ENCODE results near the gene UCP2.

The UCP2 gene

DNA sequence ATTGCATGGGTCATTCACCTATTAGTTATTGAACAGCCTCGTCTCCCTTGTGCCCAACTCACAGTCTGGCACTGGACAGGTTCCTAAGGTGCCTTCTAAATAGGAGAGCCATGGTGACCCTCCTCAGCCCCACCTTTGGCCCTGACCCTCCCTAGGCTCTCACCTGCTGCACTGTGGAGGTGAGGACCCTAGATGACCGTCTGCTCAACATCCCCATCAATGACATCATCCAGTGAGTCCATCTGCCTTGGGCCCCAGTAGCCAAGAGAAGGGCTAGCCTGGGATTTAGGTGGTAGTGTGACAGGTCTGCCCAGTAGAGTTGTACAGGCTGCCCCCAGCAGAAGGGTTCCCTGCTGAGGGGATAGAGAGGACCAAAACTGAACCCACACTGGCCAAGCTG lies 13.6 kb downstream of the UCP2 start:
- no peak for DNase-seq

DNA sequence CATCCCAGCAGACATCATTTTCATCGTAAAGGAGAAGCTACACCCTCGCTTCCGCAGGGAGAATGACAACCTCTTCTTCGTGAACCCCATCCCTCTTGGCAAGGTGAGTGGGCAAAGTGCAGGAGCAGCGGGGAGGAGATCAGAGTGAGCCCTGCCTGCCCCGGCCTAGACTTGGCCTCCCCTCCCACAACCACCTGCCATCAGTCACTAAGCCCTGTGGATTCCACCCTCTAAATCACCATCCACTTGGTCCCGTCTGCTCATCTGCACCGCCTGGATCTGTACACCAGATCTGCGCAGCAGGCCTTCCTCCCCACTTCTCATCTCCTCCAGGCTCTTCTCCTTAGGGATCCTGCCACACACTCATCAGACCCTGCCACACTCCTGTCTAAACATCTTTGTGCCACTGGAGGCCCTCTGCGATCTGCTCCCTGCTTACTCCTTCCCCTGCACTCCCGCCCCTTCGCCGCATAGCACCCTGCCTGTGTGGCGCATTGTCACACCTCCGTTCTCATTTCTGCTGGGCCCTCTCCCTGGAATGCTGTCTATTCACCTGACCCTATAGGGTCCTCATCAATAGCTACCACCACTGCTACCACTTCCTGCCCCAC lies 14.2 kb downstream of the UCP2 start:
- DNase-seq = no peak

DNA sequence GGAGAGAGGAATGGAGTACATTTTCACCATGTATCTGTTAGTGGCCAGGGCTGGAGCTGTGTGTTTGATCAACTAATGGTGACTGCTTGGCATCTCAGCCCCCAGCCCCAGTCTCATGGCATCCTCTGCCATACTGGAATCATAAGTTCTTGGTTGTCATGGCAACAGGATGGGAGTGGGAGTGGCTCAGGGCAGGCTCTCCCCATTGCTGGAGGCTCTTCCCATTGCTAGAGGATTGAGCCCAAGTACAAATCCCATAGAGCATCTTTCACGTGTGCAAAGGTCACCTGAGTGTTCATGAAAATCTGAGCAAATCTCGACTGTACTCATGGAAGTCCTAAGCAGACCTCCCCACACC lies 16.9 kb downstream of the UCP2 start:
- DNase-seq = no peak

DNA sequence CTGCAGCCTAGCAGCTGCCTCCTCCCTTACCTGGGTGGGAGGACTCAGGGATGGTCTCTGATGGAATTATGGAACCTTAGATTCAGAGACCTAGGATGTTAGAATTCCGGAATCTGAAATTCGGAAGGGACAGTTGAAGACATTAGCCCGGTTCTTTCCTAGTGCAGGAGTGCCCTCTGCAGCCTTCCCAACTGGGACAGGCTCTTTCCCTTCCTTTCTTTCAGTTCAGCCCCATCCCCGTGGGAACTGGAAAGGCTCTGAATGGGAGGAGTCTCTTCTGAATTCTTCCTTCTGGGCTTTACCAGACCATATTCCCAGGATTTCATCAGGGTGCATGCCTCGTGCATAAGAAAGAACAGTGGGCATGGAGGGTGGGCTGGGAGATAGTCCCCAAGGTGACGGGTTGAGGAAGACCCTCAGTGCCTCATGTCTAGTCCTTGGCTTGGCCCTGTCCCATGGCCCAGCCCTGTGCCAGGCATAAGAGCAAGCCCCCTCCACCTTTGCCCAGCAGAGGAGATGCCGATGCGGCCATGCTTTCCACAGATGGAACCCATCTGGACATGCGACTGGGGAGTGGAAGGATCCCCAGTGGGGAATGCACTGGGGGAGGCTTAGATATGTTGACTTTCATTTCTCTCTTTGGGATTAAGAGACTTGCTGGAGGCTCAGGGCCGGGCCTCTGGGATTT lies 17.4 kb downstream of the UCP2 start:
- DNase-seq = no peak

DNA sequence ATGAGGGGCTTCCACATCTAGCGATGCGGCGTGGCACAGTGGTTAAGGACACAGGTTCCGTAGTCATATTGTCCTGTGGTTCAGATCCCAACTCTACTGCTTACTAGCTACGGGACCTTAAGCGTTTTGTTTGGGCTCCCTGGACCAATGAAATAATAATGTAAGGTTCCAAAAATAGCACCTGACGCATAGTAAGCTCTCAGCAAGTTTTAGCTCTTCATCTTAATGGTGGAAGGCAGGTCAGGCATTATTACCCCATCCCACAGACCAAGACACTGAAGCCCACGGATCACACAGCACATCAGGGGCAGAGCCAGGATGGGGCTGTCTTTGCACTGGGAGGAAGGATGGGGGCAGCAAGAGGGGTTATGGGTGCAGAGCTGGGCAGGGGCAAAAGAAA lies 18.8 kb downstream of the UCP2 start:
- DNase-seq = no peak

DNA sequence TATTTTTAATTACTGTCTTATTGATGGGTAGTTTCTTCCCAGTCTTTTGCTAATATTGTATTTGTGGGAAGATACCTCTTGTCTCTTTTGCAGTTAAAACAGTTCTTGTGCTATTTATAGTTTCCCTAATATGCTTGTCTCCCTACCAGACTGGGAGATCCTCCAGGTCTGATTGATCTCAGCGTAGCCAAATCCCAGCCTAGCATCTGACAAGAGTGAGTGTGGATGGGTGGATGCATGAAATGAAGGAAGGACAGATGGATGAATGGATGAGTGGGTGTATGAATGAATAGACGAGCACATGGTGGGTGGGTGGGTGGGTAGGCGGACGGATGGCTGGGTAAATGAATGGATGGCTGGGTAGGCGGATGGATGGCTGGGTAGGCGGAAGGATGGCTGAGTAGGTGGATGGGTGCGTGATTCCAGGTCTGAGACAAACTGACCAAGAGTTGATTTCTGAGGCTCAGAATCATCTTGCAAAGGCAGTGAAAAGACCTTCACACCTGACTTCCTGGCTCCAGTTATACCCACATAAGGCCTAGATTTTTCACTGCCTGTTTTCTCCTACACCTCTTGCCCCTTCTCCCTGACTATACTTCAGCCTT lies 20.4 kb downstream of the UCP2 start:
- DNase-seq = no peak

DNA sequence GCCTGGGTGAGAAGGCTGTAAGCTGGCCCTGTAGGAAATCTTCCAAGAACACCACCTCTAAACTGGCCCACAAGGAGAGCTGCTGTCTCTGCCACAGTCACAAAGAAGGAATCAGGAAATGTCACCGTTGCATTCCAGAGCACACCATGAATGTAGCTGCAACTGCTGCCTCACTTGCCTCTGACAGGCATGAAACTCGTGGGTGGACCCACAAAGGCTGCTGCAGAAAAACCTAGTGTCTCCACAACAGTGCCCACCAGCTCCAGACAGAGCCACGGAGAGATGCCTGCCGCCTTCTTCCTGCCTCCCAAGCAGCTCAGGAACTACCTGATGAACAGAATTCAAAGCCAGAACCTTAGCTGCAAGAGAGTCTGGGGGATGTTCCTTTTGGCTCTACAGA lies 21.3 kb downstream of the UCP2 start:
- no peak for DNase-seq

DNA sequence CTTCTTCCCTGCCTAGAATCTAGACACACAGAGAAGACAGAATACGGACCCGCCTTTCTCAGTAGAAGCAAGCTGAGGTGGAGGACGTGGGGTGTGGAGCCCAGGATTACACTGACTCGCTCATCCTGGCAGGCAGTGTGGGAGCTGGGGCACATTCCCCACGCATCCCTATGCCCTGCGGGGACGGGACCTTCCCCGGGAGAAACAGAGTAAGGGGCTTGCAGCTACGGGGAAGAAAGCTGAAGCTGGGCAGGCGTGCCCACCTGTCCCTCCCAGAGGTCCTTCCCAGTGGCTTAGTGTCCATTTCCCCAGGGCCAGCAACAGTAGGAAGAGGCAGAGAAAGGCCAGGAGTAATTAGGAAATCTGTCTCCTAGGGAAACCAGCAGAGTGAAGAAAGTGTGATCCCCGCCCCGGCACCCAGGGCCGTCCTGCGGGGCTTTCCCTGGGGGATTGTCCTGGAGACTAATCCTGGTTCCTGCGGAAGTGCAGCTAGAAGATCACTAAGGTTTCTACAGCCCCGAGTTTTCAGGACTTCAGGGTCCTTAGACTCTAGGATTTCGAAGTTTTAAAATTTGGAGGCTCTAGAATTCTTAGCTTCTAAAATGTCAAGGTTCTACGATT lies 24.0 kb downstream of the UCP2 start:
- no peak for DNase-seq

DNA sequence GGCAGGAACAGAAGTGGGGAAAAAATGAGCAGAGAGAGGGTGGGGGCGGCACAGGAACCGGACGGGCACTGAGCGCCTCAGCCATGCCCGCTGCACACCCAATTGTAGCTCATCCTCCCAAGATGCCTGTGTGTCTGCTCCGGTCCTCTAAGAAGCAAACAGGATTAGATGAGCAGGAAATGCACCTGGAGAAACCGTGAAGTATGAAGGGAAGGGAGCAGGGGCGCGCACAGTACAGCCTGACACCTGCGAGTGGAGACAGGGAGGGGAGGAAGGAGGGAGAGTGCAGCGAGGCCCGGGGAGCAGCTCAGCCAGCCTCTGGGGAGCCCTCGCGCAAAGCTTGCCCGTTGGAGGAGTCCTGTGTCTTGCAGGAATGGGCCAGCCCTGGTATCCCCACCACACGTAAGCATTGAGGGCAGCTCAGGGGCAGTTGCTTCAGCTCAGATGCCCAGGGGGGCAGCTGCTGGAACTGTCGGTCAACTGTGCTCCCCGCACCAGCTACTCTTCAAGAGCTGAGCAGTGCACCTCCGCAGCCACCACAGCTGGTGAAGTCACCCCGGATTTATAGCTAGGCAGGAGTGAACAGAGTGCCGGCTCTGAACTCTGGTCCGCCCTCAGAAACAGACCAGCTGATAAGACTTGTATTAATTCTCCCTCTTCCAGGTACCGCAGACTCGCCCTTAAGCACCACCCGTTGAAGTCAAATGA lies 24.8 kb downstream of the UCP2 start:
- DNase-seq = no peak

DNA sequence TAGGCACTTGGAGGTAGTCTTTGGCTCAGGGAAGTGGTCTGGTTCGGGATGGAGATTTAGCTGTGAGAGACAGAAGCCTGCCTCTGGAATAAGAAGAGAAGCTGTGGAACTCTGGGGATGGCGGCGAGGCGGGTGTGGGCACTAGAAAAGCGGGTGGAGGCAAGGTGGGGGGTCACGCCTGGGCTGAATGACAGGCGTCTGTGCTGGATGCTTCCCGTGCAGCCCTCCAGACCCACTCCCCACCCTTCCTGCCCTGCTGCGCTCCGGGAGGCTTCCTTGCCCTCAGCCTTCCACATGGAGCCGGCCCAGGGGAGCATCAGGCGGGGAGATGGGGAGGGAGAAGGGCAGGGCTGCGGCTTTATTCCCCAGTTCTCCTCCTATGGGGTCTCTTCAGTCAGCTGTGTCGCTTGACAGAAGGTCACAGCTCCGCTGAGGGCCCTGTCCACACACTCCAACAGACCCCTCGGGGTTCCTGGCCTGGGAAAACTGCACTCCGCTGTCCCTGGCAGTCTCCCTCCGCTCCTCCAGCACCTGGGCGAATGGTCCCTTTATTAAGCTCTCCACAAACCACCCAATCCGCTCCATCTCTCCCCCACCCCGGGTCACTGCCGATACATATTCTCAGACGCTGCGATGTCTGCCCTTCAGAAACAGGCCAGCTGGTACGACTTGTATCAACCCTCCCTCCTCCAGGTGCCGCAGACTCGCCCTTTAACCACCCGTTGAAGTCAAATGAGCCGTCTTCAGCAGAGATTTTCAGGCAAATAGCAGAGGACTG lies 25.6 kb downstream of the UCP2 start:
- no peak for DNase-seq

DNA sequence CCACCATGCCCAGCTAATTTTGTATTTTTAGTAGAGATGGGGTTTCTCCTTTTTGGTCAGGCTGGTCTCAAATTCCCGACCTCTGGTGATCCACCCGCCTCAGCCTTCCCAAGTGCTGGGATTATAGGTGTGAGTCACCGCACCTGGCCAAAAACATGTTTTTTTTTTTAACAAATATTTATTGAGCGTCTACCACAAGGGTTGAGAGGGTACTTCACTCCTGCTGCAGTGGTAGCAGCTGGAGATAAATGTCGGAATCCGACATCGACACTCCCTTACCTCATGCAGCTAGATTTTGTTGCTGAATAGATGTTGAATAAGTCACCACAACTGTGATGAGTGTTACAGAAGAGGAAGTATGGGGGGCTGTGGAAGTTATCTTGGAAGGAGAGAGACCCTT lies 30.8 kb downstream of the UCP2 start:
- DNase-seq = no peak

DNA sequence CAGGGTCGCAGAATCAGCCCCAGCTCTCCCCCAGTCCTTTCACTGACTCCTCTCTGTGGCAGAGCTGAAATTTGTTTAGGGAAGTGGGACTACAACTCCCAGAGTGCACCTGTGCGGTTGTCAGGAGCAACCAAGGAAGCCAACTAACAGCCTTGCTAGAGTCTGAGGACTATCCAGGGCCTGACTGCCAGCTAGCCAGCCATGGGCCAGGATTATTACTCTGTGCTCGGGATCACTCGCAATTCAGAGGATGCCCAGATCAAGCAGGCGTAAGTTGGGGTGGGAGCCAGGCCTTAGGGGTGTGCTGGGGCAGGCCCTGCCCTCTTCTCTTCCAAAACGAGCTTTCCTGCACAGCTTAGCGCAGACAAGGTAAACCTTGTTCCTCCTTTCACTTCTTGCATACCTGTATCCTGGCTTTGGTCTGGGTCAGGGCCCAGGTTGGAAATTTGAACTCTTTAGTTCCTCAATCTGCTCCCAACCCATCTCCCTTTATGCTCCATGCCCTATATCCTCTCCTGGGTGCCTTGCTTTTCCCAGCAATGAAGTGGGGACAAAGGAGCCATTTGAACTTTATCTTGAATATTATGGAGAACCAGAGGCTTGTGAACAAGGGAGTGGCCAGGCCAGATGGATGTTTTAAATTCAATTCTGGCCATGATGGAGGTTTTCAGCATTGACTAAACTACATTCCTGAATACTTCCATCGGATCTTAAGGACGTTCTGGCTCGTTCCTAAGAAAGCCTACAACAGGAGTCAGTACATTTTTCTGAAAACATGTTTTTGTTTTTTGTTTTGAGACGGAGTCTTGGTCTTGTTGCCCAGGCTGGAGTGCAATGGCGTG lies 31.6 kb downstream of the UCP2 start, which contains the start of gene DNAJB13:
DNAJB13 (plus strand) TSS at position 158 of the 842 bp plus-strand sequence; CDS start at position 202, 44 bp downstream.
- DNase-seq = peak; percentile 20

DNA sequence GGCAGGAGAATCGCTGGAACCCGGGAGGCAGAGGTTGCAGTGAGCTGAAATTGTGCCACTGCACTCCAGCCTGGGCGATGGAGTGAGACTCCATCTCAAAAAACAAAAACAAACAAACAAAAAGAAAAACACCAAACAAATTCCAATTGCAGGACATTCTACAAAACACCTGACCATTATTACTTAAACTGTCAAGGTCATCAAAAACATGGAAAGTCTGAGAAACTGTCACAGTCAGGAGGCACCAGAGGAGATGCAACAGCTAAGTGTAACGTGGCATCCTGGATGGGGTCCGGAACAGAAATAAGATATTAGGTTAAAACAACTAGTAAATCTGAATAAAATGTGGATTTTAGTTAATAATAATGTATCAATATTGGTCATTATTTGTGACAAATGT lies 32.7 kb downstream of the UCP2 start:
- no peak for DNase-seq

DNA sequence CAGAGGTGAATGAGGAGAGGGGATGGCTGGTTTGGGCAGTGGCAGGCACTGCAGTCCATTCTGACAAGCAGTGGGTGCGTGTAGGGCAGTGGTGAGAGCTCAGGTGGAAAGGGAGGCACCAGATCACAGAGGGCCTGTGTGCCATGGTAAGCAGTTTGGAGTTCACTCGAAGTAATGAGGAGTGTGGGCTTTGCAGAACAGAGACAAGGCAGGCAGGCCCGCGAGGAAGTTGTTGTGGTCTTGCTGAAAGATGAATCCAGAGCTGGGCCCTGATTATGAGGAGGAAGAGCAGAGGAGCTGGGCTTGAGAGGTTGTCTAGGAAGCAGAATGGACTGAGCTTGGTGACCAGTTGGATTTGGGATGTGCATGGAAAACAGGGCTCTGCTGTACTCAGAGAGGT lies 33.4 kb downstream of the UCP2 start:
- no peak for DNase-seq

DNA sequence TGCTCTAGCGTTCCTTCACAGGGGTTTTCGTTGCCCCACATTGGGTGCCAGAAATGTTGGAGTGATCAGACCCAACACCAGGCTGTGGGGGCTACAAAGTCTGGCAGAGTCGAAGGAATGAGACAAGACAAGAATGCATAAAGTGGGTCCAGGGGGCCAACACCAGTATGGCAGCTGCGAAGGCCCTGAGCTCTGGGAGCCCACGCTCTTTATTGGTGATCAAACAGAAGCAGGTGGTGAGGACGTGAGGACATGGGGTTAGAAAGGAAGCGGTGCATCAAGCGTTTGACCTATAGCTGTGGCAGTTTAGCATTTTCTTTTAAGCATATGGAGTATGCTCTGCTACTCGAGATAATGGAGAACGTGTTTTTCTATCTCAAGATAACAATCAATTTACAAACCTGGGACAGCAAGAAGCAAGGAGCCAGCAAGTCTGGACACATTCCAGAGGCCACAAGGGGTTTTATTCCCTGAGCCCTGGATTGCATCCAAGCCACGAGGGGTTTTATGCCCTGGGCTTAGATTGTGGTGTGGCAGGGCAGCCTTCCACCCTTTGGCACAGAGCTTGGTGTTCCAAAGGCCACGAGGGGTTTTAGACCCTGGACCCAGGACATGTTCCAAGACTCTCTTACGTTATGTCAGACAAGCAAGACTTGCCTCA lies 35.7 kb downstream of the UCP2 start:
- DNase-seq = no peak

DNA sequence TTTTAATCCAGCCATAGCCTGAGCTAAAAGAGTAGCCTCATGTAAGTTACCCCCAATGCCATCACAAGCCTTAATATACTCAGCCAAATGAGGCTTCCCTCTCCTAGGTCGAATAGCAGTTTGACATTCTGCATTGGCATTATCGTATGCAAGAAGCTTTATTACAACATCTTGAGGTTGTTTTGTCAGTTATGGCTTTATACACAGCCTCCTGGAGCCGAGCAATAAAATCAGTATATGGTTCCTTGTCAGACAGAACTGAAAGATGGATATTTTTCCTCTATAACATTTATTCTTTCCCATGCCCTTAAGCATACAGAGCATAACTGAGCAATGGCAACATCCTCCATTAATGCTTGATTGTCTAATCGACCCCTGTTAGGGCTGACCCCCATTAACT lies 37.2 kb downstream of the UCP2 start:
- DNase-seq = no peak

DNA sequence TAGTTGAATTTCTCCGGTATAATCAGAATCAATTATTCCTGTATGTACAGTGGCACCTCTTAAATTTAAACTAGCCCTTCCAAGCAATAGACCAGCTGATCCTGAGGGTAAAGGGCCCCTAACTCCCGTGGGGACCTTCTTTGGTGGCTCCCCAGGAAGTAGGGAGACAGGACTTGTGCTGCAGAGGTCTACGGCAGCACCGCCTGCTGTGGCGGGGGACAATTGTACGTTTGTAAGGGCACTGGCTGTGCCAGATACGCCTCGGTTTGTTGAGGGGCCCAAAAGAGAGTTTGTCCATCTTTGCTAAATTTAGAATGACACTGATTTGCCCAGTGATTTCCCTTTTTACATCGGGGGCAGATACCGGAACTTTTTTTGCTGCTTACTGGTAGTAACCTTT lies 37.7 kb downstream of the UCP2 start:
- DNase-seq = no peak

DNA sequence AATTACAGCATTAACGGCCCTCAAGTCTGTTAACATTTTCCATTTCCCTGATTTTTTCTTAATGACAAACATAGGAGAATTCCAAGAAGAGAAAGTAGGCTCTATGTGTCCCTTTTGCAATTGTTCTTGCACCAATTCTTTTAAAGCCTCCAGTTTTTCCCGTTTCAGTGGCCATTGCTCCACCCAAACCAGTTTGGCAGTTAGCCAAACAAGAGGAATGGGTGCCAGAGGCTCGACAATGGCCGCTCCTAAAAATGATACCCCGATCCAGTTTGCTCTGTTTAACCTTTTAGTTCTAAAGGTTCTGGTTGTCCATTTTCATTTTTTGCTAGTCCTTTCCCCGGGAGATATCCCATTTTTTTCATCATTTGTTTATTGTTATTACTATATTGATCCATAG lies 38.6 kb downstream of the UCP2 start:
- no peak for DNase-seq

DNA sequence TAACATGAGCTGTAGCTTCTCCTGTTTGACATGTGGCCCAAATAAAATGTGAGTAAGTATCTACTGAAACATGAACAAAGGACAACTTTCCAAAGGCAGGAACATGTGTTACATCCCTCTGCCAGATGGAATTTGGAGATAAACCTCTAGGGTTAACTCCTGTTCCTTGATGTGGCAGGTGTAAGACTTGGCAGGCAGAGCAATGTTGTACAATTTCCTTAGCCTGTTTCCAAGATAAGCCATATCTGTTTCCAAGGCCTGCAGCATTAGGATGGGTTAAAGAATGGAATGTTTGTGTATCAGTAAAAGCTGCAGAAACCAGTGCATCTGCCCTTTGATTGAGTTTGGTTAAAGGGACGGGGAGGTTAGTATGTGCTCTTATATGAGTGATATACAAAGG lies 40.6 kb downstream of the UCP2 start:
- no peak for DNase-seq

DNA sequence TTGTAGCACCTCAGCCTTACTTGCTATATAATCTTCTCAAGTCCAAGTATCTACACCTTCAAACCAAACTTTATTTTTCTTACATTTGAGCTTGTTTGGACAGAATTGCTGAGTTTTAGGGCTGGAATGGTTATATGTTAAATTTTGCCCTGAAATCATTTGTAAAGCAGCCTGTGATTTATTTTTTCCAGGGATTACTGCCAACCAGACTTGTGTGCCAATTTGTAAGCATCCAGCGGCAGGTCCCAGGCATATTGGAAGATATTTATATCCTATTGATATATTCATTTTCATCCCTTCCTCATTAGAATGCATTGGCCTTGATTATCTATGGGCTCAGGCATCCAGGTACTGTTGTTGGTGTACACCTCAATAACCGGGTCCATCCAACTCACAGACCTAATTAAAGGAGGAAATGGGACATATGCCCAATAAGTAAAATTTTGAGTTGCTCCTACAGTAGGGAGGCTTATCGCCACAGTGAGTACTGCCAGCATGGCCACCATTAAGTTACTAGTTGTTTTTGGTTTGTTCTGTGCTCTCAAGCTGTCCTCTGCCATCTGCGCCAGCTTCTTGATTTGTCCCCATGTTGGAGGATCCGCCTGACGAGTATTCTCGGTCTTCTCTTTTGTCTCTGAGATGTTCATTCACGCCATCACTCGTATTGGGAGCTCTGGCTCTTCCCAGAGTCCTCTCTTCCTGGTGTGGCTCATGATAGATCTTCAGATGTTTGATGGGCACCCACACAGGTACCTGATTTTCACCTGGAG lies 41.7 kb downstream of the UCP2 start:
- no peak for DNase-seq

Data from activated CD4-positive, alpha-beta T cell treated with anti-CD3 and anti-CD28 coated beads, Interleukin-2, amount 50 U/mL, for 1 hour (primary cell).